DMS79 (cell line): ENCODE measurements around the gene MID2.
"Not testable (repeated sequence)": the region's sequence is repeated elsewhere in the genome, so short reads cannot be mapped to it uniquely, and the experiment has no call there.

Experiments used
- DNase-seq: peaks from one replicate; lab custom pipeline; 2025; lab: John Stamatoyannopoulos, UW

The MID2 gene, protein sequence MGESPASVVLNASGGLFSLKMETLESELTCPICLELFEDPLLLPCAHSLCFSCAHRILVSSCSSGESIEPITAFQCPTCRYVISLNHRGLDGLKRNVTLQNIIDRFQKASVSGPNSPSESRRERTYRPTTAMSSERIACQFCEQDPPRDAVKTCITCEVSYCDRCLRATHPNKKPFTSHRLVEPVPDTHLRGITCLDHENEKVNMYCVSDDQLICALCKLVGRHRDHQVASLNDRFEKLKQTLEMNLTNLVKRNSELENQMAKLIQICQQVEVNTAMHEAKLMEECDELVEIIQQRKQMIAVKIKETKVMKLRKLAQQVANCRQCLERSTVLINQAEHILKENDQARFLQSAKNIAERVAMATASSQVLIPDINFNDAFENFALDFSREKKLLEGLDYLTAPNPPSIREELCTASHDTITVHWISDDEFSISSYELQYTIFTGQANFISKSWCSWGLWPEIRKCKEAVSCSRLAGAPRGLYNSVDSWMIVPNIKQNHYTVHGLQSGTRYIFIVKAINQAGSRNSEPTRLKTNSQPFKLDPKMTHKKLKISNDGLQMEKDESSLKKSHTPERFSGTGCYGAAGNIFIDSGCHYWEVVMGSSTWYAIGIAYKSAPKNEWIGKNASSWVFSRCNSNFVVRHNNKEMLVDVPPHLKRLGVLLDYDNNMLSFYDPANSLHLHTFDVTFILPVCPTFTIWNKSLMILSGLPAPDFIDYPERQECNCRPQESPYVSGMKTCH

DNA sequence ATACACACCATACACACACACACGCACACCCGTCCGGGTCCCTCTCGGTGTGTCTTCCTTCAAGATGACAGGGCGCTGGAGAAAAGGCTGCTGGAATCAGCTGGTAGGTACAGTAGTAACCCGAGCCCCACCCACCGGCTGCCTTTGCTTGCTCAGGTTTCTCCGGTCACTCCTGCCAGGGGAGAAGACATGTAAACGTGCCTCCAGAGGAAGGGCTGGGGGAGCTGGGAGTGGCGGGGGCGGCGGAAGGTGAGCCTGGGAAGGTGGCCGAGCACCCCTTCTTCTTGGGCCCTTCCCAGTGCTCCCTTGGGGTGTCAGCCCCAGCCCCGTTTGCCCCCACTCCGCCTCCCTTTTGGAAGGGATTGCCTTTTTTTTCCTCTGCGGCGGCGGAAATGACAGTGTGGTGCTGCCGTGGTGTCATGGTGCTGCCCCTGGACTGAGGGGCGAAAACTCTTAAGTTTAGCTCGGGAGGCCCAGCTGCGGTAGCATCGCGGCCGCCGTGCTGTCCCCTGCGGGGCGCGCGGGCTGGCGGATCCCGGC lies at the start of gene MID2:
Gene MID2 (plus strand): TSS at position 169 of the 540 bp plus-strand sequence. CDS start 561 bp downstream, outside the sequence.
- DNase-seq, result peak; percentile 25

DNA sequence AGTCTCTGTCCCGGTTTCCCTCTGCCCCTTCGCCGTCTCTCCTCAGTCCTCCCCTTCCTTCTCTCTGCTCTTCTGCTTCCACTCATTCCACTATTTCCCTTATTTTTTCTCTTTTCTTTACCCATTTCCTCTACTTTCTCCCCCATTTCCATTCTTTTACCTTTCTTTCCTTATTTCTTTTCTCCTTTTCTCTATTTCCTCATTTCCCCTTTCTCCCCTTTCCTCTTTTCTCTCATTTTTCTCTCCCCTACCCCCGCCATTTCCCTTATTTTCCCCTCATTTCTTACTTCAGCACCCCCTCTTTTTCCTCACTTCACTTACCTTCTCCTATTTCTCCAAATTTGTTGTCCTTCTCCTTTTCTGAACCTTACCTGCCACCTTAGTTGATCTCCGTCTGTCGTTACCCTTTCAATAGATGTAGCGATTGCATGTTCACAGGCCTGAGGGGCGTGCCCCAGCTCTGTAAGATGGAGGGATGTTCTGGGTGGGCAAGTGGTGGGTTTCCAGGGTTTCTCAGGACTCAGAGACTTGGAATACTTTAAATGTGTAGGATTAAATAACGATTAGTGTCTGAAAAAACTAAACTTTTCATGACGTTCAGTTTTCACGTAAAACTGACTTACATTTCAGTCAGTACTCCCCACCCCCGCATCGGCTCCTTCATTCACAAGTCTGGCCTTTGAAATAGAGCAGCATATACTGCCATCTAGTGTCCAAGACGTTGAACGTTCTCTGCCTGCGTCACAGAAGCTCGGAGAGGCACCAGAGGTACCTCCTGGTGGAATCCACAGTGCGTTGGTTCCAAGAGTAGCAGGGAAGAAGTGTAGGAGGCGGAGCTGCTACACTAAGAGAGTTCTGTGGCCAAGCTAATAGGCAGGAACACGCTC lies 48.8 kb upstream of the MID2 start:
- peak; percentile 59 for DNase-seq

DNA sequence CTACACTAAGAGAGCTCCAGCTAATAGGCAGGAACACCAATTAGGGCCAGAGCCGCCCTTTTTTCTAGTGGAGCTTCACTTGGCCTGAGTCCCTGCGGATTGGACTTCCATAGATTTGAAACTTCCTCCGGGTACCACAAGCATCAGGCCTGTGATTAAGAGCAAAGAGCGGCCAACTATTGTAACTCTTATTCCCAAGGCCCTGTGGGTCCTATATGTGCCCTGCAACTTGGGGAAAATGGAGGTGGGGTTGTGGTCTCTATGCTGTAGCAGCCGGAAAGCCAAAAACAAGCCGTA lies 48.2 kb upstream of the MID2 start, which contains the start of gene NCBP2L:
Gene NCBP2L (plus strand): TSS at position 198 of the 297 bp plus-strand sequence. CDS start 16,488 bp downstream, outside the sequence.
- DNase-seq, result no peak

DNA sequence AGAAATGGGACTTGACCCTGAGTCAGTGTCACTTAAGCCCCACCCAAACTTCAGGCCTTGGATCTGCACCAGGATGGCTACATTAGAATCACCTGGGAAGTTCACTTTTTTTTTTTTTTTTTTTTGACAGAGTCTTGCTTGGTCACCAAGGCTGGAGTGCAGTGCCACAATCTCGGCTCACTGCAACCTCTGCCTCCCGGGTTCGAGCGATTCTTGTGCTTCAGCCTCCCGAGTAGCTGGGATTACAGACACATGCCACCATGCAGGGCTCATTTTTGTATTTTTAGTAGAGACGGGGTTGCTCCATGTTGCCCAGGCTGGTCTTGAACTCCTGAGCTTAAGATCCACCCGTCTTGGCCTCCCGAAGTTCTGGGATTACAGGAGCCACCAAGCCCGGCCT lies 45.1 kb upstream of the MID2 start:
- DNase-seq, result no peak

DNA sequence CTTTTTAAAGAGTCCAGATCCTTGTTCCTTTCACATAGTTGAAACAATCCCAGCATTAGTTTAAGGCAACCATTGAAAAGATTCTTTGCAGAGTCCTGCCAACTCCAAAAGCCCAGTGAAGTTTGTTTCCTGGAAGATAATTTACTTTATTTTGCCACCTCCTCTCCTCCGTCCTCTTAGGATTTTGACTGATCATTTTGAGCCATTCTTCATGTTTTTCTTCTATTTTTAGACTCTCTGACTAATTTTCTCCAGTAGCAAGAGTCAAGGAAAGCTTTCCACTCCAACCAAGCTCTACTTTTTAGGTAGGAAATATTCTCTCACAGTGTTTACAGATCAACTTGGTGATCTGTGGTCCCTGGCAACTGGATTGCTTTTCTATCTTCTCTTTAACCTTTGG lies 37.8 kb upstream of the MID2 start:
- no peak for DNase-seq

DNA sequence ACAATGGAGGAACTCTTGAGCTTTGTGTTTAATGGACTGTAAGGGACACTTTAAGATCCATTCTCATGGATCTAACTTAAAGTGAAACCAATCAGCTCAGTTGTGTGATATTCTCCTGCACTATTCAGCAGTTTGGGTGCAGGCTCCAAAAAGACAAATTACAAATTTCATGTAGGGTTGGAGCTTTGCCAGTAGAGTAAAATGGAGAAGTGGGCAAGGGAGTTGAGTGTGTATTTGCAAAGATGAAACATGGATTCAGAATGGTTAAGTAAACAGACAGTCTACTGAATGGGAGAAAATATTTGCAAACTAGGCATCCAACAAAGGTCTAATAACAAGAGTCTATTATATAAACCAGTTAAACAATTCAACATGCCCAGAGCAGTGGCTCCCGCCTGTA lies 21.2 kb upstream of the MID2 start:
- no peak for DNase-seq

DNA sequence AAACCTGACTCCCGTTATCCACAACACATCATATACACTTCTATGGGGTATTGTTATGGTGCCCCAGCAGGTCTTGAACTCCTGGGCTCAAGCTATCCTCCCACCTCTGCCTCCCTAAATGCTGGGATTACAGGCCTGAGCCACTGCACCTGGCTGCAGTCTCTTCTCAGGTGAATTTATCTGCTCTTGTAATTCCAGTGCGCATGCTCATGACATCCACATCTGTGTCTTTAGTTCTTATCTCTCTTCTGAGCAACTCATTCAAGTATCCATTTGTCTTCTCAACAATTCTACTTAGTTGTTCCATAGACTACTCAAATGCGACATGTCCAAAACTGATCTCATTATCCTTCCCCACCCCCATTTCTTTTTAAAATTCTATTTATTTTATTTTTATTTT lies 20.5 kb upstream of the MID2 start:
- DNase-seq, result no peak

- DNase-seq, result not testable (repeated sequence)
Measured at GRCh38 chrX:107810053-107810452, 15.6 kb upstream of the MID2 start.

GRCh38 chrX:107818900-107819521 lies 6.7 kb upstream of the MID2 start:
- DNase-seq, result no peak

- DNase-seq, result no peak
Measured at GRCh38 chrX:107823042-107823441, 2.6 kb upstream of the MID2 start.

DNA sequence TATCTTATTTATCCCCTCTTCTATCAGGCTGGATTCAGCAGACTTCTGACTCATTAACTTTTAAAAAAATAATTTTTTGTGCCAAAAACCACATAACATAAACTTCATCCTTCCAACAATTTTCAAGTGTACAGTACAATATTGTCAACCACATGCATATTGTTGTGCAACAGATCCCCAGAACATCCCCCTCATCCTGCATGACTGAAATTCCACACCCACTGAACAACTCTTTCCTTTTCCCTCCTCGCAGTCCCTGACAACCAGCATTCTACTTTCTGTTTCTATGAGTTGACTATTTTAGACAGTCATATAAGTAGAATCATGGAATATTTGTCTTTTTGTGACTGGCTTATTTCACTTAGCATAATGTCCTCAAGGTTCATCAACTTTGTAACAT lies 2.2 kb upstream of the MID2 start:
- no peak for DNase-seq

GRCh38 chrX:107826238-107827029 lies 768 bp downstream of the MID2 start:
- DNase-seq, result no peak

DNA sequence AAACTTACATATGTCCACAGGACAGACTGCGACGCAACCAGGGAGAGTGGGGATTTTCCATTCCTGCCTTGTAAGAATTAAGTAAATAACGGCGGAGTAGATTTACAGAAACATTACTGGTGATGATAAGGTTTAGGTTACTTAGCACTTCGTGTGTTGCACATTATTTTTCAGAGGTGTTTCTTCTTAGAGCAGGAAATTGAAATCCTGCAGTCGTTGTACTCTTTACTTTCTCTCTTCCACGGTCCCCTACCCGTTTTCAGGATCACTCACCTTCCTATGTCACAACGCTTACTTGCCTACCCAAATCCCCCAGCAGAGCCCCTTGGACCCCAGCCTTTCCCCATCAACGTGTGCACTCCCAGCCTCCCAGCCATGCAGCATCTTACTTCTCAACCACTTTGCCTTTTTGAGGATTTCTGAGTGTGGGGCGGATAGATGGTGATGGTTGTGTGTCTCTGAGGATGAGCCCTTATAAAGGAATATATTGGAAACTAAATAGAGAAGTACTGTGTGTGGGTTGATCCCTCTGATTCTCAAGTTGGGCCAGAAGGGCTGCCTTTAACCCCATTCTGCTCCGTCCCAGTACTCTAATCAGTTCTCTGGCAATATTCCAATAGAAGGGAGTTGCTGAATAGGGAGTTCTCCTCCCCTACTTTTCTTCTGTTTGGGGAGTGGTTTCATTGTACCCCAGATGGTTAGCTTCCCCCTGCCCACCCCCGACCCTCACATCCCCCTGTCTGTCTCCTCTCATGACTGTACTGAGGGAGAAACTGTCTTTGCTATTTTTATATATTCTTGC lies 1.6 kb downstream of the MID2 start:
- DNase-seq, result no peak

DNA sequence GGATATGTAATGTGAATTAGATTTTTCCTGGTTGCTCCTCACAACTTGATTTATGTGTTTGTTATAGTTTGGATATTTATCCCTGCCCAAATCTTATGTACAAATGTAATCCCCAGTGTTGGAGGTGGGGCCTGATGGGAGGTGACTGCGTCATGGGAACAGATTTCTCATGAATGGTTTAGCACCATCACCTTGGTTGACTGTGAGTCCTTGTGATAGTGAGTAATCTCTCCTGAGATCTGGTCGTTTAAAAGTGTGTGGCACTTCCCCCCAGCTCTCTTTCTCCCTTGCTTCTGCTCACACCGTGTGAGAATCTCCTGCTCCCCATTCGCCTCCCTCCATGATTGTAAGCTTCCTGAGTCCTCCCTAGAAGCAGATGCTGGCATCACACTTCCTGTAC lies 2.2 kb downstream of the MID2 start:
- no peak for DNase-seq

- no peak for DNase-seq
Measured at GRCh38 chrX:107829878-107830277, 4.2 kb downstream of the MID2 start.

DNA sequence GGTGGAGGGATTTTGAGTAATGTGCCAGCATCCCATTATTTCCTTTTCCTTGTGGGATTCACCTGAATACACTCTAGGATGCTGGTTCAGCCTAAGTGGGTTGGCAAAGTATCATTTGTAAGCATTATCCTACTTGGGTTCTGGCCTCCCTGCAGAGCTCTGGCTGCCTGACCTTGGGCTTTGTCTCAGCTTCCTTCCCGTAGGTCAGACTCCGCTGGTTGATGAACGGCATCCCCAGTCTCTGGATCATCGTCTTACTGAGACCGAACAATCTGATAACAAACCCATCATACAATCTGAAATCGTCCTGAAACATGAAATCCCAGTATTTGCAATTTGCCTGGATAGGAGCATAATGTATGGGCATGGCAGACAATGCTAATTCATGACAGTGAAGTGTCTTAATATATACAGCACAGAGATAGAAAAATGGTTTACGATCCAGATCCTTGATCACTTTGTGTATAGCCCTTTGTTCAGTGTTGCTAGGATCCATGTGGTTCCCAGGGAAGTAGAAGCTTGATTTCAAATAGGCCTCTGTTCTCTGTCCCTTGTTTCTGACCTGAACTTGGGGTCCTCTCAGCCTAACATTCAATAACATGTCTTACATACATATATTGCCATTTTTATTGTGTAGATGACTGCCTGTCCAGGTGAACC lies 5.5 kb downstream of the MID2 start:
- DNase-seq, result no peak

DNA sequence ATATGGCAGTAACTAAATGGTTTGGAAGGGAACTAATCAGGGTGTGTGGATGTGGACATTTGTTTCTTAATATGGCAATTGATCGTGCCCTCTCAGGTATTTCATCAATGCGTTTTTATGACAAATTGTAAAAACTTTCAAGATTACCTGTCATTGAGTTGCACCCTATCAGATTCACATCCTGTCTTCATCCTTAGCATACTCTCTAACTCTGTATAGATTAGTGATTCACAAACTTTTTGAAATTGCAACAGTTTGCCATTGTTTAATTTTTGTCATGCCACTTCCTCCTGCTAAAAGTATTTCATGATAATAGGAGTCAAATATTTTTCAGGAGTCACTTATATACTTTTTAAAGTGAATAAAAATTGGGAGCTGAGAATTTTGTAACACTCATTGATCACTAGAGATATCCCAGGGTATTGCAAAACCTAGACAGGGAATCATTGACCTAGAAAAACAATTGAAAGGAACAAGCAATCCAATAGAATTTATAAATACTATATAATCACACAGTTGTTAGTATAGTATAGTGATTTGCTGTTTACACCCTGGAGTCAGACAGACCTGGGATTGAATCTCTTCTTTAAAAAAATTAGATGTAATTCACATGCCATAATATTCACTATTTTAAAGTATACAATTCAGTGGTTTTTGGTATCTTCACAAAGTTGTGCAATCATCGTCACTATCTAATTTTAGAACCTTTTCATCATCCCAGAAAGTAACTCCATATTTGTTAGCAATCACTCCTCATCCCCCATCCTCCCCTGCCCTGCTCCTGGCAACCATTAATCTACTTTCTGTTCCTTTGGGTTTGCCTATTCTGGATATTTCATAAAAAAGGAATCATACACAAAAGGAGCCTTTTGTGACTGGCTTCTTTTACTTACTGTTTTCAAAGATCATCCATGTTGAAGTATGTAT lies 8.9 kb downstream of the MID2 start:
- DNase-seq, result no peak

- DNase-seq, result no peak
Measured at GRCh38 chrX:107836958-107837357, 11.3 kb downstream of the MID2 start.
